Astrocyte (in vitro differentiated cells and primary cell): ENCODE measurements around the gene MPC1.

Source experiments
- EZH2 ChIP-seq: IDR thresholded peaks from 2 replicates; pipeline ENCODE4 v1.6.1; 2012; ENCODE audit warnings: mild to moderate bottlenecking, low read length, inconsistent platforms; ENCODE audit not compliant: insufficient read depth
- TF ChIP-seq, protein P1 (sequence below): IDR thresholded peaks from 2 replicates; pipeline ENCODE4 v1.5.1; 2011; ENCODE audit warnings: low read depth, mild to moderate bottlenecking, inconsistent platforms, low read length, moderate library complexity; ENCODE audit not compliant: insufficient read depth

DNA sequence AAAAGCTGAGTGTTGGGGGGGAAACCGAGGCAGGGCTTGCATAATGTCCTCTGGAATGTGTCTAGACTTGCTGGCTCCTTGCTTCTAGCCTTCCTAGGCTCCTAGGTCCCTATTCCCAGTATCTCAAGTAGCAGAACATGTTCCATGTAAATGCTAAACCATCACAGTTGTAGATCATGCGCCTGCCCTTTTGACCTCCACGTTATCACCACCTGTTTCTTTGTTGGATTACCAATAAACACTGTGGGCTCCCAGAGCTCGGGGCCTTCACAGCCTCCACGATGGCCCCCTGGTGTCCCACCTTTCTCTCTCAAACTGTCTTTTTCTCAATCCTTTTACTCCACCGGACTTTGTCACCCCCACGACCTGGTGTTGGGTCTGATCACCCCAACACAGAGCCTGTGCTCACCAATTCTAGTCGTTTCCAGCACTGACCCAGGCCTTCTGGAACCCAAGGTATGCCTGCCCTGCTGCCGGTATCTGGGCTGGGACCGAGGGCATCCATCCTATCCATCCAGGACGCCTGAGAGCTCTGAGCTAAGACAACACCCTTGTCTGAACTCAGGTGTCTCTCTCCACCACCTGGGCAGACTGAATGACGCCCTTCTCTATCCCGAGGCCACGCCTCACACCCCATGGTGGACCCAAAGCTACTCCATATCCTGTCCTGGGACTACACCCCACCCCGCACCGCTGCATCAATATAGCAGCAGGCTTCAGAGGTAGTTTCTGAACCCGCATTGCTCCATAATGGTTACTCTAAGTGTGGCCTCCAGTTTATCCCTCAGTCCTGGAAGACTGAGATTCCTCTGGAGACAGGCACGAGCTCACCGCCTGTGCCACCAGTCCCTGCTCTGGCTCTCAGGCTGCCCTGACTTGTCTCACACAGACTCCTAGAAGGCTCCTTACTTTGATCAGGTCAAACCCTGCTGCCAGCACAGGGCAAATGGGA is 65.2 kb downstream of the MPC1 start:
- no peak for TF ChIP-seq EZH2
- TF ChIP-seq, protein P1, sequence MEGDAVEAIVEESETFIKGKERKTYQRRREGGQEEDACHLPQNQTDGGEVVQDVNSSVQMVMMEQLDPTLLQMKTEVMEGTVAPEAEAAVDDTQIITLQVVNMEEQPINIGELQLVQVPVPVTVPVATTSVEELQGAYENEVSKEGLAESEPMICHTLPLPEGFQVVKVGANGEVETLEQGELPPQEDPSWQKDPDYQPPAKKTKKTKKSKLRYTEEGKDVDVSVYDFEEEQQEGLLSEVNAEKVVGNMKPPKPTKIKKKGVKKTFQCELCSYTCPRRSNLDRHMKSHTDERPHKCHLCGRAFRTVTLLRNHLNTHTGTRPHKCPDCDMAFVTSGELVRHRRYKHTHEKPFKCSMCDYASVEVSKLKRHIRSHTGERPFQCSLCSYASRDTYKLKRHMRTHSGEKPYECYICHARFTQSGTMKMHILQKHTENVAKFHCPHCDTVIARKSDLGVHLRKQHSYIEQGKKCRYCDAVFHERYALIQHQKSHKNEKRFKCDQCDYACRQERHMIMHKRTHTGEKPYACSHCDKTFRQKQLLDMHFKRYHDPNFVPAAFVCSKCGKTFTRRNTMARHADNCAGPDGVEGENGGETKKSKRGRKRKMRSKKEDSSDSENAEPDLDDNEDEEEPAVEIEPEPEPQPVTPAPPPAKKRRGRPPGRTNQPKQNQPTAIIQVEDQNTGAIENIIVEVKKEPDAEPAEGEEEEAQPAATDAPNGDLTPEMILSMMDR, result no peak
